ENCODE data around the gene RGS3. TPM values are rescaled to one million over a fixed set of nuclear protein-coding genes. Genes with fewer than 3 reads are reported as not detected.

RGS3 gene
- total RNA-seq, 1 donor from 2014 or later = 26.3 TPM

DNA sequence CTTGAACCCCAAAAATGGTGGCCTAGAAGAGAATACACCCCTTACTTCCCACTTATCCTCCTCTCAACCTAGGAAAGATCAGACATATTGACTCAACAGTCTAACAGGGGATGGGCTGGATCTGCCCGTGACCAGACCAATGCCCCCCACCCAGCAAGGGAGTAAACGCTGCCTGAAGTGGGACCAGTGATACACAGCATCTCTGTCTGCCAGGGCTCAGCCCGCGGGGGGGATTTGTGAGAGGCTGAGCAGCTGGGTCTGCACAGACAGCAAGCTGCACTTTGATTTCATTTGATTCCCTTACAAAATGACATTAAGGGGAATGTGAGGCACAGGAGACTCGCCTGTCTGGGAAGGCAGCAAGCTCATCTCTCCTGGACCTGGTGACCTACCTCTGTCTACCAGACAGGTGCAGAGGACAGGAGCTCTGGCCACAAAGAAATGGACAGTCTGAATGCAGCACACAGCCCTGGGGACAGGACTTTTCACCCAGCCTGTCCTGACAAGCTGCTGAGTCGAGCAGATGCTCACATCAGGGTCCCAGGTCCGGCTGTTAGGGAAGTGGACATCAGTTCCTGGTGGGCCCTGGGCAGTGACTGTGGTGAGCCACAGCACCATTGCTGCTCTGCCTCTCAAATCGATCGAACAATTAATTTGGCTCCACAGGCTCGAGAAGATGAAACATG, 79.9 kb downstream of the RGS3 start:
- no peak for TF ChIP-seq CTCF (IDR thresholded peaks at IDR 0.05; ENCODE audit: unreplicated experiment)
- Mint-ChIP-seq H3K27ac (no peak overlapping the region), H3K4me1 (peaks cover 22% of the 10 kb centered on the region)

GRCh38 chr9:113543982-113544303, 80.4 kb downstream of the RGS3 start:
- Mint-ChIP-seq H3K4me3 (no peak overlapping the region), H3K4me1 (peaks cover 25% of the 10 kb centered on the region), H3K9me3 (no peaks in the 10 kb centered on the region), H3K27me3 (ENCODE audit: low read depth) (no peaks in the 10 kb centered on the region), H3K27ac (no peak overlapping the region), H3K36me3 (no peaks in the 10 kb centered on the region)
- DNase-seq (ENCODE audit: low spot score in 2 of 2, unreplicated experiment in 2 of 2) = no peak
- no peak for TF ChIP-seq CTCF (IDR thresholded peaks at IDR 0.05; ENCODE audit: unreplicated experiment)

More for the DNA sequence above, 79.9 kb downstream of the RGS3 start:
- no peaks in the 10 kb centered on the region for H3K9me3 Mint-ChIP-seq
- H3K27me3 Mint-ChIP-seq (ENCODE audit: low read depth) = no peaks in the 10 kb centered on the region
- DNase-seq (ENCODE audit: low spot score in 2 of 2, unreplicated experiment in 2 of 2) = no peak
- H3K36me3 Mint-ChIP-seq = no peaks in the 10 kb centered on the region
- H3K4me3 Mint-ChIP-seq = no peak overlapping the region

DNA sequence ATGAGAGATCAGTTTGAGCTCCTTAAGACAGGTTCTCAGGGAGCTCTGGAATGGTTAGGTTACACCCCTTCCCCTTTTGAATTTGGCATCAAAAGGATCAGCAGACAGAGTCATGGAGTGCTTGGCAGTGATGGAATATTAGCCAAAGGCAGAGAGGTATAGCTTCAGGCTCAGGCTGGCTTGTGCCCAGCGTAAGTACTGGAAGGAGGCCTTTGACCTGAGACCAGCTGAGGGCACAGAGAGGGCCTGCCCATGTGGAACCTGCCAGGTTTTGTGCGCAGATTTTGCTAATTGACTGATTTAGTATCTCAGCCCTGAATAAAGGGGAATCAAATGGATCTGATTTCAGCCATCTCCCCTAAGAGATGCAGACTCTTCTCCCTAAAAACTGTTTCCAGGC, 81.5 kb downstream of the RGS3 start:
- Mint-ChIP-seq H3K27ac (no peak overlapping the region), H3K36me3 (no peaks in the 10 kb centered on the region), H3K9me3 (no peaks in the 10 kb centered on the region), H3K4me1 (peaks cover 33% of the 10 kb centered on the region), H3K27me3 (ENCODE audit: low read depth) (no peaks in the 10 kb centered on the region), H3K4me3 (no peak overlapping the region)
- DNase-seq (ENCODE audit: low spot score in 2 of 2, unreplicated experiment in 2 of 2) = no peak
- TF ChIP-seq CTCF (IDR thresholded peaks at IDR 0.05; ENCODE audit: unreplicated experiment) = no peak

- Mint-ChIP-seq H3K4me3 (no peak overlapping the region), H3K36me3 (no peaks in the 10 kb centered on the region), H3K27me3 (ENCODE audit: low read depth) (no peaks in the 10 kb centered on the region), H3K9me3 (no peaks in the 10 kb centered on the region), H3K27ac (no peak overlapping the region), H3K4me1 (peaks cover 23% of the 10 kb centered on the region)
- TF ChIP-seq CTCF (IDR thresholded peaks at IDR 0.05; ENCODE audit: unreplicated experiment) = no peak
- DNase-seq (ENCODE audit: low spot score in 2 of 2, unreplicated experiment in 2 of 2) = no peak
These were observed 83.0 kb downstream of the RGS3 start for GRCh38 chr9:113546566-113546965.

- no peak for DNase-seq (ENCODE audit: low spot score in 2 of 2, unreplicated experiment in 2 of 2)
- H3K4me1 Mint-ChIP-seq = peaks cover 23% of the 10 kb centered on the region
- no peak overlapping the region for H3K4me3 Mint-ChIP-seq
- no peaks in the 10 kb centered on the region for H3K9me3 Mint-ChIP-seq
- H3K36me3 Mint-ChIP-seq = no peaks in the 10 kb centered on the region
- no peaks in the 10 kb centered on the region for H3K27me3 Mint-ChIP-seq (ENCODE audit: low read depth)
- TF ChIP-seq CTCF (IDR thresholded peaks at IDR 0.05; ENCODE audit: unreplicated experiment) = no peak
- peak overlapping the region; percentile 91 for H3K27ac Mint-ChIP-seq
These were observed 84.0 kb downstream of the RGS3 start for GRCh38 chr9:113547501-113547900.
